Activated T-helper 1 cell treated with anti-CD3 and anti-CD28 coated beads, Interleukin-12 subunit alpha, Interleukin-12 subunit beta, Interleukin-2, Interleukin-4 antibody, amounts not matched to agents 30 ng/mL and 10 ng/mL and 1 ng/mL, durations not matched to agents 14 hours and 24 hours and 36 hours (primary cell): ENCODE results near the gene RING1. TPM values are rescaled to one million over a fixed set of nuclear protein-coding genes. Genes with fewer than 3 reads are reported as not detected.

Experiments used
- DNase-seq: peaks from one replicate; pipeline ENCODE4 v3.0.0; 2021; ENCODE audit warnings: low spot score
- H3K27ac Mint-ChIP-seq: one replicate; pipeline ENCODE4 v1.8.0; 2021; ENCODE audit warnings: mild to moderate bottlenecking, mixed read lengths
- H3K27me3 Mint-ChIP-seq: one replicate; pipeline ENCODE4 v1.8.0; 2022; ENCODE audit warnings: mild to moderate bottlenecking, moderate library complexity, mixed read lengths; ENCODE audit not compliant: insufficient read depth
- H3K36me3 Mint-ChIP-seq: one replicate; pipeline ENCODE4 v1.8.0; 2021; ENCODE audit warnings: low read depth, mixed read lengths
- H3K4me1 Mint-ChIP-seq: one replicate; pipeline ENCODE4 v1.8.0; 2021; ENCODE audit warnings: low read depth, mixed read lengths
- H3K4me3 Mint-ChIP-seq: one replicate; pipeline ENCODE4 v1.8.0; 2021; ENCODE audit warnings: mild to moderate bottlenecking, moderate library complexity, mixed read lengths
- H3K9me3 Mint-ChIP-seq: one replicate; pipeline ENCODE4 v1.8.0; 2021; ENCODE audit warnings: mixed read lengths
- intact Hi-C: fragments of 100-400 bp; cut with micrococcal nuclease; formaldehyde crosslinking; loops from one replicate; pipeline ENCODE4 v1.15.1; 2024
- total RNA-seq: library from RNA; stranded (reverse); gene quantifications from 2 replicates; pipeline ENCODE4 v1.2.3, GENCODE V29; 2022

The RING1 gene
- total RNA-seq, 1 donor from 2014 or later, result 53.4 TPM

DNA sequence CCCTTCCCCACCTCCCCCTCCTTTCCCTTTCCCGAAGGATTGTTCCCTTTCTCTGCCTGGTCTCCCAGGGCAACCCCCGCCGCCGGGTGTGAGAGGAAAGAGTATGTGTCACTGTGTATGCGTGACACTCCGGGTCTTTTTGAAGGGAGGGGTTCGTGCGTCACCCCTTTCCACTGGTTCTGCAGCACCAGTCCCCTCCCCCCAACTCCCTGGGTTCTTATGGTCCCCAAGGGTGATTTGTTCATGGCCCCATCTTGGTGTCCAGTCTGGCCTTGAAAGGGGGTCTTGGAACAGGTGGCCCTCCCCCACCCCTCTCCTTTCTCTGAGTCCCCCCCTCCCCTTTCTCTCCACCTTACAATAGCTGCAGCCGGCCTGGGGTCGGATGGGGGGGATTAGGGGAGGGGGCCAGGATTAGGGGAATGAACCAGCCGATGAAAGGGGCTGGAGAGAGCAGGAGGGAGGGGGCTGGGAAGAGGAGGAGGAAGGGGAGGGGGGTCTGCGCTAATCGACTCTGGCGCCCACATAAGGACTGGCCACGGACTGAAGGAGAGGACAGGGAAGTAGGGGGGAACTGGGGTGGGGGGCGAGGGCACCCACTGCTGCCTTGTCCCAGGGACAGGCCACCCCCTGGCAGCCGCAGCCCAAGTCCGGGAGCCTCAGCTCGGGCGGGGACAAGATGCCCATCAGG, 1.3 kb upstream of the RING1 start:
- Mint-ChIP-seq H3K4me1 (peaks cover 54% of the 10 kb centered on the region), H3K4me3 (peak overlapping the region; percentile 100), H3K27me3 (peaks cover under 1% of the 10 kb centered on the region), H3K27ac (no peak overlapping the region), H3K9me3 (no peaks in the 10 kb centered on the region), H3K36me3 (peaks cover 36% of the 10 kb centered on the region)
- intact Hi-C loops, result loop anchor here (10.0 kb wide), 3 partner anchors 368 to 1542 kb away; partner anchors contain the start of genes C6orf47, CSNK2B, GPANK1 and LY6G5B
- no peak for DNase-seq

DNA sequence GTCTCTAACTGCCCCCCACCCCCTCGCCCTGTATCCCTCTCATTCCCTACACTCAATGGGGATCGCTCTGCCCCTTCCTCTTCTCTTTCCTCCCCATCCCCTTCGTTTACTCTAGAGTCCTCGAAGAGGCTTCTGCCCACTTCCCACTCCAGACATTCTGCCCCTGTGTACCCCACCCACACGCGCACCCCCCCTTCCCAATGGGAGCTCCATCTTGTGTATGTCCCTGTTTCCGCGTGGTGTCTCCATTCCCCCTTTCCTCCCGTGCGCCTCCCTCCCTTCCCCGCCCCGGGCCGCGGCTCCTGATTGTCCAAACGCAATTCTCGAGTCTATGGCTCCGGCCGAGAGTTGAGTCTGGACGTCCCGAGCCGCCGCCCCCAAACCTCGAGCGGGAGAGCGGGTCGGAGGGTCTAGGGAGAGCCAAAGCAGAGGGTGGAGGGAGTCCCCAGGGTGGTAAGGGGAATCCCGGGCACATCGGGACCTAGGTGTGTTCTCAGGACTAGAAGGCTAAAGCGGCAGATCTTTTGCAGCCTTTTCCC, 679 bp upstream of the RING1 start:
- Mint-ChIP-seq H3K36me3 (peaks cover 36% of the 10 kb centered on the region), H3K9me3 (no peaks in the 10 kb centered on the region), H3K4me1 (peaks cover 51% of the 10 kb centered on the region), H3K27ac (peak overlapping the region; percentile 96), H3K27me3 (peaks cover 7% of the 10 kb centered on the region), H3K4me3 (peak overlapping the region; percentile 91)
- intact Hi-C loops, result loop anchor here (1.0 to 10.0 kb wide), 6 partner anchors 7 to 1543 kb away; partner anchors contain the start of genes C6orf47, CSNK2B, GPANK1 and ITPR3
- no peak for DNase-seq

DNA sequence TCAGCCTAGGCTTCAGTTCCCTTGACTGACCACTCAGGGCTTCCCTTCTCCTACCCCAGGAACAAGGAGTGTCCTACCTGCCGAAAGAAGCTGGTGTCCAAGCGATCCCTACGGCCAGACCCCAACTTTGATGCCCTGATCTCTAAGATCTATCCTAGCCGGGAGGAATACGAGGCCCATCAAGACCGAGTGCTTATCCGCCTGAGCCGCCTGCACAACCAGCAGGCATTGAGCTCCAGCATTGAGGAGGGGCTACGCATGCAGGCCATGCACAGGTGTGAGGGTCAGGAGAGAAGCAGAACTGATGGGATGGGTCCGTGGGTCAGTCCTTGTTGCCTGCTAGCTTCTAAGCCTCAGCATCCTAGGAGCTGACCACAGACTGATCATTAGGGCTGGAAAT, 1.6 kb downstream of the RING1 start:
- no peaks in the 10 kb centered on the region for H3K9me3 Mint-ChIP-seq

DNA sequence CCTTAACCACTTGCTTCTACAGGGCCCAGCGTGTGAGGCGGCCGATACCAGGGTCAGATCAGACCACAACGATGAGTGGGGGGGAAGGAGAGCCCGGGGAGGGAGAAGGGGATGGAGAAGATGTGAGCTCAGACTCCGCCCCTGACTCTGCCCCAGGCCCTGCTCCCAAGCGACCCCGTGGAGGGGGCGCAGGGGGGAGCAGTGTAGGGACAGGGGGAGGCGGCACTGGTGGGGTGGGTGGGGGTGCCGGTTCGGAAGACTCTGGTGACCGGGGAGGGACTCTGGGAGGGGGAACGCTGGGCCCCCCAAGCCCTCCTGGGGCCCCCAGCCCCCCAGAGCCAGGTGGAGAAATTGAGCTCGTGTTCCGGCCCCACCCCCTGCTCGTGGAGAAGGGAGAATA, 2.8 kb downstream of the RING1 start:
- intact Hi-C loops, result no loop called here
- Mint-ChIP-seq H3K4me1 (peaks cover 37% of the 10 kb centered on the region), H3K4me3 (no peak overlapping the region), H3K36me3 (peaks cover 26% of the 10 kb centered on the region), H3K27me3 (peaks cover 34% of the 10 kb centered on the region), H3K9me3 (no peaks in the 10 kb centered on the region), H3K27ac (no peak overlapping the region)
- no peak for DNase-seq

More for the DNA sequence above, 1.6 kb downstream of the RING1 start:
- Mint-ChIP-seq H3K4me3 (peak overlapping the region; percentile 31), H3K4me1 (peaks cover 50% of the 10 kb centered on the region), H3K36me3 (peaks cover 27% of the 10 kb centered on the region), H3K27me3 (peaks cover 29% of the 10 kb centered on the region), H3K27ac (no peak overlapping the region)
- DNase-seq, result no peak
- intact Hi-C loops, result loop anchor here (10.0 kb wide), 3 partner anchors 365 to 1545 kb away; partner anchors contain the start of genes C6orf47, CSNK2B, GPANK1 and LY6G5B

DNA sequence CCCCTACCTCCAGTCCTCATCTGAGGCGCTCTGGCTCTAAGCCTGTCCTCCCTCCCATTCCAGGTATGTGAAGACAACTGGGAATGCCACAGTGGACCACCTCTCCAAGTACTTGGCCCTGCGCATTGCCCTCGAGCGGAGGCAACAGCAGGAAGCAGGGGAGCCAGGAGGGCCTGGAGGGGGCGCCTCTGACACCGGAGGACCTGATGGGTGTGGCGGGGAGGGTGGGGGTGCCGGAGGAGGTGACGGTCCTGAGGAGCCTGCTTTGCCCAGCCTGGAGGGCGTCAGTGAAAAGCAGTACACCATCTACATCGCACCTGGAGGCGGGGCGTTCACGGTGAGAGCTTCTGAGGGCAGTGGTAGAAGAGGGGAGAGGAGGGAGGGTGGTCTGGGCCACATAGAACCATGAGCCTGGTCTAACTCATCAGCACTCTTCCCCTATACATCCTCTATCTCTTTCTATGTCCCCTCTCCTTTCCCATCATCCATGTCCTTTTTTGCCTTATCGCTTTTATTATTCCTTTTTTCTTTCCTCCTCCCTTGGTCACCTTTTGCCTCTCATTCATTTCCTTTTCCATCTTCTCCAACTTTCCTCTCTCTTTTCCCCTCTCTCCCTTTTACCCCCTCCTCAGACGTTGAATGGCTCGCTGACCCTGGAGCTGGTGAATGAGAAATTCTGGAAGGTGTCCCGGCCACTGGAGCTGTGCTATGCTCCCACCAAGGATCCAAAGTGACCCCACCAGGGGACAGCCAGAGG, 3.5 kb downstream of the RING1 start:
- intact Hi-C loops, result no loop called here
- DNase-seq, result no peak
- peaks cover 26% of the 10 kb centered on the region for H3K36me3 Mint-ChIP-seq
- H3K27ac Mint-ChIP-seq, result no peak overlapping the region
- H3K27me3 Mint-ChIP-seq, result peaks cover 34% of the 10 kb centered on the region
- no peaks in the 10 kb centered on the region for H3K9me3 Mint-ChIP-seq
- H3K4me3 Mint-ChIP-seq, result no peak overlapping the region
- H3K4me1 Mint-ChIP-seq, result peaks cover 34% of the 10 kb centered on the region

DNA sequence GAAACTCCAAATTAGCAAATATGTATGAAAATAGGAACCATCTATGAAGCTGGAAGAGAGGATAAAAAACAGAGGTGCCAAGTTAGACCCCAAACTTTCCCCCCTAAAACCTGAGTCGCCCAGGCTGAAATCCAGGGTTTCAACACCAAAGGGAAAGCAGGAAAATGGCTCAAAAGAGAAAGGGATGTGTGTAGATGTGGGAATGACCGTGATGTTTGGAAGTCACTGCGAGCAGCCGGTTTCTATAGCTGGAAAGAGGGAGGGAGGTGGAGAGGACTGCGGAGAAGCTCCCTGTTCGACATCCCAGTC, 4.5 kb downstream of the RING1 start:
- Mint-ChIP-seq H3K9me3 (no peaks in the 10 kb centered on the region), H3K27me3 (peaks cover 34% of the 10 kb centered on the region), H3K4me1 (peaks cover 34% of the 10 kb centered on the region), H3K27ac (no peak overlapping the region), H3K4me3 (no peak overlapping the region), H3K36me3 (peaks cover 26% of the 10 kb centered on the region)
- no peak for DNase-seq
- intact Hi-C loops, result no loop called here

DNA sequence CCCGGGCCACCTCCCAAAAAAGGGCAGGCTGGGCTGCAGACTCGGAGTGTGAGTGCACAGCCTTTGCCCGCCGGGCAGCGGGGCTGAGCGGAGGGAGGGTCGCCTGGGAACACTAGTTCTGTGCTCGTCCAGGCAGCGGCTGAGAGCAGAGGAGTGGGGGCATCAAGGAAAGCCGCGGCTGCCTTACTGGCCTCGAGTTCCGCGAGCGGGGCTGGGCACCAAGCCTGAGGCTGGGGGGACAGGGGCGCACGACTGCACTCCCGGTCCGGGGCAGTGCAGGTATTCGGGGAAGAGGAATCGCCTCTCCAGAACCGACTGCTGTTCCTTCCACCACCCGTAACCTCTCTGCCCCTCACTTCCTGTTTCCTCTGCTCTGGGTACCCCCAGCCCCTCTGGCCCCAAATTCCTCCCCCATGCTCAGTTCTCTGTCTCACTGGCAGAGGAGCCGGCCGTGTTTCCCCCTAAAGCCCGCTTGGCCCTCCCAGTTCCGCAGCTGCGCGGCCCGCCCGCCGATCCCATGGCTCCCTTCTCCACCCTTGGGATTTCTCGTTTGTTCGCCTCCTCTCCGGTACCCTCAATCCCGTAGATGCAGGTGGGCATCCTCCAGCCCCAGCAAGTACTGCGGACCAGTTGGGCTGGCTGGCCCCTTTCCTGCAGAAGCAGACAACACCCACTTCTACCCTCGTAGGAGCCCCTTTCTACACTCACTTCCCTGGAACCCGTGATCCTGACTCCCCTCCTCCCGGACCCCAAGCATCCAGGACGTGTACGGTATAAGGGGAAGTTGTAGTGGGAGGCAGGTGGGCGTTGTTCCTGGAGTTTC, 5.1 kb downstream of the RING1 start:
- intact Hi-C loops, result no loop called here
- H3K4me3 Mint-ChIP-seq, result peak overlapping the region; percentile 66
- peaks cover 39% of the 10 kb centered on the region for H3K27me3 Mint-ChIP-seq
- no peak for DNase-seq
- H3K9me3 Mint-ChIP-seq, result no peaks in the 10 kb centered on the region
- peaks cover 26% of the 10 kb centered on the region for H3K36me3 Mint-ChIP-seq
- no peak overlapping the region for H3K27ac Mint-ChIP-seq
- H3K4me1 Mint-ChIP-seq, result peaks cover 34% of the 10 kb centered on the region

DNA sequence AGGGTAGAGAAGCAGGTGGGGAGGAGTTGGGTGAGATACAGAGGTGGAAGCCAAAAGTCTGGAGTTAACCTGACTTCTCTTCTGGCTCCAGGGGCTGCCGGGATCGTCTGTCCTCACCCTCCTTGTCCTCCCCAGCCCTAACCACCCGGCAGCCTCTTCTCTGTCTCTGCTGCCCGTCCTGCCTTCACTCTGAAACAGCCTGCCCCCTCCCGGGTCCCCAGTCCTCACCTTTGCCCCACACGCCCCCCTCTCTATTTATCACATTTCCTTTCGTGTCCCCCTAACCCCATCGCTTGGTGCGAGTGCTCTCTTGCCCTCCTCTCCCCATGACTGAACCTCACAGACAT, 5.7 kb downstream of the RING1 start:
- intact Hi-C loops, result no loop called here
- no peak for DNase-seq
- Mint-ChIP-seq H3K9me3 (no peaks in the 10 kb centered on the region), H3K27me3 (peaks cover 40% of the 10 kb centered on the region), H3K36me3 (peaks cover 24% of the 10 kb centered on the region), H3K4me1 (peaks cover 30% of the 10 kb centered on the region), H3K27ac (no peak overlapping the region), H3K4me3 (no peak overlapping the region)

DNA sequence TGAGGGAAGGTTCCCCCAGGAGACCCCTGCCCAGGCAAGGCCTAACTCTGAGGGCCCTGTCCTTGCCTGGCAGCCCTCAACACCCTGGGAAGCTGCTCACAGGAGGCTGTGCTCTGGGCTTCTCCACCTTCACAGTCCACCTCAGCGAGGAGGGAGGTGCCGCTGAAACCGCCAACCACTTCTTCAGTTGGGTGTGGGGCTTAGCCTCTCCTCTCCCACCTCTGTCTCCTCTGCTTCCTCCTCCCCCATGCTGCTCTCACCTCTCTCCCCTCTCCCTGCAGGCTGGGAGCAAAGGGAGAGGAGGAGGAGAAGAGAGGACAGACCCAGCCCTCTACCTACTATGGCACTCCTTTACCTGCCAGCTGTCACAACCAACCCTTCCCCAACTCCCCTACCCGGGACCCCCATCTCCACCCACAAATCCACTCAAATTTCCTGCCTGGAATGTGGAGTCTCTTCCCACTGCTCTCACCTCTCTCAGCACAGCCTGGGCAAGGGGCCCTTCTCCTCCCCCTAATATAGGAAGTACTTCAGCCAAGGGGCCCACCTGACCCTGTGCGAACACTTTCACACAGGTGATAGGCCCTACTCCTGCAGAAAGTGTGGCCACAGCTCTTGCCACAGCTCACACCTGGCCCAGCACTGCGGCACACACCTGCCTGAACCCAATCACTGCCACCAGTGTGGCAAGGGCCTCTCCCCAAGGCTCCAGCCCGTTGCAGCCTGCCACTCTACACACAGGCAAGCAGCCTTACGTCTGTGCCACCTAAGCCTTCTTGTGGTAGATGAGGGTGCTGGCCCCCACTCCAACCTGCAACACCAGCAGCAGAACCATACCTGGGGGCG, 7.2 kb downstream of the RING1 start:
- DNase-seq, result no peak
- Mint-ChIP-seq H3K27ac (no peak overlapping the region), H3K27me3 (peaks cover 47% of the 10 kb centered on the region), H3K36me3 (peaks cover 14% of the 10 kb centered on the region), H3K4me1 (peaks cover 21% of the 10 kb centered on the region), H3K9me3 (no peaks in the 10 kb centered on the region), H3K4me3 (no peak overlapping the region)
- intact Hi-C loops, result no loop called here

DNA sequence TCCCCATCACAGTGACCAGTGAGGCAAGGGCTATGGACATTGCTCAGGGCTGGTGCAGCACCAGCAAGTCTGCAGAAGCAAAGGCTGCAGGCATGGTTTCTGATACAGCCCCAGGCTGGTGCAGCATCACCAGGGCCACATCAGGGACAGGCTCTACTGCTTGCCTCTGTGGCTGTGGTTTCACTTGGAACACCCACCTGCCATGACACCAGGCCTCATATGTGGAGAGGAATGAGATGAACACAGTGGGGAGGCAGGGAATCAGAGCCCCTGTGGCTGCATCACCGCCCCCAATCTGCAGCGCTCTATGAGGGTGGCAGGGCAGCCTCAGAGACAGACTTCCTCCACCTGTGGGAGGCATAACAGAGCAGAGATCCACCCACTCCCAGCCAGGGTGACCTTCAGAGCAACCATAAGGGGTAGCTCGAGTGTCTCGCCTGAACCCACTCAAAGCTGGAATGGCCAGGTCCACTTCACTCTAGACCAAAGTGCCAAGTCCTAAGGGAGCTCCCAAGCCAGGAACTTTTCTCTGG, 7.9 kb downstream of the RING1 start:
- Mint-ChIP-seq H3K9me3 (no peaks in the 10 kb centered on the region), H3K4me1 (peaks cover 21% of the 10 kb centered on the region), H3K27ac (no peak overlapping the region), H3K36me3 (peaks cover 11% of the 10 kb centered on the region), H3K27me3 (peaks cover 47% of the 10 kb centered on the region), H3K4me3 (no peak overlapping the region)
- intact Hi-C loops, result no loop called here
- DNase-seq, result no peak

DNA sequence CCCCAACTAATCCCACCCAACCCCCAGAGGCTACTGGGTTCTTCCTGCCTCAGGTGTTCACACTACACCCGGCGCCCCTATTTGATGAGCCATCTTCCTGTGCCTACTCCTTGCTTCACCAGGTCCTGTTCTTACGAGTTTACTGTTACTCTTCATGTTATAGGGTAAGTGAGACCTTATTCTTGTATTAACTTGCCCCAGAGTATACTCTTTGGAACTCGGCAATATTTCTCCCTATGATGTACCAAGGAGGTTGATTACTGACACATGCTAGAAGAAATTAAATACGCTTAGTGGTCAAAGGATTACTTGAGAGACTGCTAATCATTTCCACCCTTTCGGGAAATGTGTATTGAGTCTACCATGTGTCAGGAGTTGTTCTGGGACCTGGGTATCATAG, 8.9 kb downstream of the RING1 start:
- H3K4me3 Mint-ChIP-seq, result no peak overlapping the region
- no peak overlapping the region for H3K27ac Mint-ChIP-seq
- intact Hi-C loops, result no loop called here
- H3K36me3 Mint-ChIP-seq, result peaks cover 8% of the 10 kb centered on the region
- peaks cover 51% of the 10 kb centered on the region for H3K27me3 Mint-ChIP-seq
- no peak for DNase-seq
- H3K4me1 Mint-ChIP-seq, result peaks cover 21% of the 10 kb centered on the region
- H3K9me3 Mint-ChIP-seq, result no peaks in the 10 kb centered on the region

DNA sequence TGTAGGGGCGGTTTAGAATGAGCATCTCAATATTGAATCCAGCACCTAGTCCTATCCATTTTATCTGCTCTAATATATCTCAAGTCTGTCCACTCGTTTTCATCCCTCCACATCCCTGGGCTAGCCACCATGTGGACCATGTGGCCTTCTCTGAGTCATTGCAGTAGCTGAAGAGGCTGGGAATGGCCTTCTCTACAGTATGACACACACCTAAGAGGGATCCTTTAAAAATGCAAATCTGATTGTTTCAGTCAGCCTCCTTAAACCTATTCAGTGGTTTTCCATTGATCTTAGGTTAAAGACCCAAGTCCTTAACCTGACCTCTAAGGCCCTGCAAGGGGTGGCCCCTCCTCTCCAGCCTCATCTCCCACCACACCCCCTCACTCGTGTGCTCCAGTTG, 9.4 kb downstream of the RING1 start:
- H3K27ac Mint-ChIP-seq, result no peak overlapping the region
- intact Hi-C loops, result no loop called here

More for the DNA sequence above, 9.4 kb downstream of the RING1 start:
- Mint-ChIP-seq H3K9me3 (no peaks in the 10 kb centered on the region), H3K27me3 (peaks cover 51% of the 10 kb centered on the region), H3K4me1 (peaks cover 18% of the 10 kb centered on the region), H3K36me3 (peaks cover 3% of the 10 kb centered on the region), H3K4me3 (no peak overlapping the region)
- no peak for DNase-seq
